Astrocyte (in vitro differentiated cells and primary cell): ENCODE data around the gene SLC6A7. TPM values are rescaled to one million over a fixed set of nuclear protein-coding genes. Genes with fewer than 3 reads are reported as not detected.

Source experiments
- DNase-seq: peaks from one replicate; pipeline ENCODE4 v3.0.0-alpha.2; 2010; ENCODE audit warnings: low read depth
- FAIRE-seq: peaks from 2 replicates; lab custom pipeline; 2011; peaks lifted over from hg19 to GRCh38; lab: Jason Lieb, UNC
- H2AFZ ChIP-seq: 2 replicates; pipeline ENCODE4 v1.6.0; 2012; ENCODE audit warnings: low read depth, low read length, inconsistent platforms
- H3K27ac ChIP-seq: 2 replicates; pipeline ENCODE4 v1.5.1; 2011; ENCODE audit warnings: low read depth, low read length, inconsistent platforms
- H3K27me3 ChIP-seq: 2 replicates; pipeline ENCODE4 v1.6.0; 2011; ENCODE audit warnings: low read length, inconsistent platforms; ENCODE audit not compliant: insufficient read depth
- H3K36me3 ChIP-seq: 2 replicates; pipeline ENCODE4 v1.5.1; 2011; ENCODE audit warnings: low read length, inconsistent platforms; ENCODE audit not compliant: insufficient read depth
- H3K4me1 ChIP-seq: 2 replicates; pipeline ENCODE4 v1.5.1; 2011; ENCODE audit warnings: low read length, inconsistent platforms; ENCODE audit not compliant: insufficient read depth
- H3K4me2 ChIP-seq: 2 replicates; pipeline ENCODE4 v1.6.0; 2012; ENCODE audit warnings: low read length, inconsistent platforms
- H3K4me3 ChIP-seq: 2 replicates; pipeline ENCODE4 v1.5.1; 2011; ENCODE audit warnings: low read depth, mild to moderate bottlenecking, low read length, inconsistent platforms; ENCODE audit not compliant: insufficient read depth
- H3K79me2 ChIP-seq: 2 replicates; pipeline ENCODE4 v1.6.0; 2012; ENCODE audit warnings: mild to moderate bottlenecking, low read length, inconsistent platforms; ENCODE audit not compliant: insufficient read depth
- H3K9ac ChIP-seq: 2 replicates; pipeline ENCODE4 v1.6.0; 2012; ENCODE audit warnings: mild to moderate bottlenecking, low read length, inconsistent platforms
- H3K9me3 ChIP-seq: 2 replicates; pipeline ENCODE4 v1.5.1; 2012; ENCODE audit warnings: low read depth, mild to moderate bottlenecking, low read length, inconsistent platforms; ENCODE audit not compliant: insufficient read depth
- H4K20me1 ChIP-seq: 2 replicates; pipeline ENCODE4 v1.6.0; 2012; ENCODE audit warnings: low read length, inconsistent platforms; ENCODE audit not compliant: insufficient read depth
- H3K27ac Mint-ChIP-seq: one replicate; pipeline ENCODE4 v1.8.0; 2021; ENCODE audit warnings: mild to moderate bottlenecking, mixed read lengths; ENCODE audit not compliant: unreplicated experiment
- H3K27me3 Mint-ChIP-seq: one replicate; pipeline ENCODE4 v1.8.0; 2021; ENCODE audit warnings: low read depth, mixed read lengths; ENCODE audit not compliant: unreplicated experiment
- H3K36me3 Mint-ChIP-seq: one replicate; pipeline ENCODE4 v1.8.0; 2021; ENCODE audit warnings: low read depth, mixed read lengths; ENCODE audit not compliant: unreplicated experiment
- H3K4me1 Mint-ChIP-seq: one replicate; pipeline ENCODE4 v1.8.0; 2021; ENCODE audit warnings: low read depth, mixed read lengths; ENCODE audit not compliant: unreplicated experiment
- H3K4me3 Mint-ChIP-seq: one replicate; pipeline ENCODE4 v1.8.0; 2021; ENCODE audit warnings: mild to moderate bottlenecking, moderate library complexity, mixed read lengths; ENCODE audit not compliant: unreplicated experiment
- H3K9me3 Mint-ChIP-seq: one replicate; pipeline ENCODE4 v1.8.0; 2021; ENCODE audit warnings: mild to moderate bottlenecking, mixed read lengths; ENCODE audit not compliant: unreplicated experiment
- CTCF ChIP-seq: IDR thresholded peaks from 2 replicates; pipeline ENCODE4 v1.5.1; 2011; ENCODE audit warnings: low read depth, mild to moderate bottlenecking, inconsistent platforms, low read length, moderate library complexity; ENCODE audit not compliant: insufficient read depth
- EZH2 ChIP-seq: IDR thresholded peaks from 2 replicates; pipeline ENCODE4 v1.6.1; 2012; ENCODE audit warnings: mild to moderate bottlenecking, low read length, inconsistent platforms; ENCODE audit not compliant: insufficient read depth
- total RNA-seq: library from RNA; stranded (reverse); gene quantifications from 2 replicates; pipeline ENCODE4 v1.2.1, GENCODE V29; 2021

SLC6A7 gene
- total RNA-seq, 1 donor from 2014 or later, result not detected

GRCh38 chr5:150159741-150160179, 30.1 kb upstream of the SLC6A7 start:
- Histone ChIP-seq H3K27me3 (no peaks in the 10 kb centered on the region), H2AFZ (peak overlapping the region; percentile 42), H3K9me3 (no peaks in the 10 kb centered on the region), H3K4me1 (peaks cover 42% of the 10 kb centered on the region), H3K36me3 (no peaks in the 10 kb centered on the region), H3K27ac (peak overlapping the region; percentile 76), H3K9ac (peak overlapping the region; percentile 68), H3K4me3 (no peak overlapping the region), H3K79me2 (peaks cover 9% of the 10 kb centered on the region), H4K20me1 (no peaks in the 10 kb centered on the region), H3K4me2 (peak overlapping the region; percentile 40)
- H3K27me3 Mint-ChIP-seq, result no peaks in the 10 kb centered on the region
- no peak overlapping the region for H3K4me3 Mint-ChIP-seq
- H3K27ac Mint-ChIP-seq, result peak overlapping the region; percentile 47
- no peaks in the 10 kb centered on the region for H3K36me3 Mint-ChIP-seq
- no peaks in the 10 kb centered on the region for H3K9me3 Mint-ChIP-seq
- H3K4me1 Mint-ChIP-seq, result peaks cover 28% of the 10 kb centered on the region
- no peak for FAIRE-seq
- TF ChIP-seq EZH2 (no peak), CTCF (no peak)
- peak; percentile 56 for DNase-seq

- H3K4me1 Mint-ChIP-seq, result peaks cover 25% of the 10 kb centered on the region
- Histone ChIP-seq H4K20me1 (no peaks in the 10 kb centered on the region), H3K4me3 (no peak overlapping the region), H3K79me2 (peaks cover under 1% of the 10 kb centered on the region), H3K9me3 (no peaks in the 10 kb centered on the region), H3K27me3 (no peaks in the 10 kb centered on the region), H3K27ac (peak overlapping the region; percentile 76), H3K36me3 (no peaks in the 10 kb centered on the region), H3K4me1 (peaks cover 34% of the 10 kb centered on the region), H3K4me2 (peak overlapping the region; percentile 40), H3K9ac (peak overlapping the region; percentile 68), H2AFZ (peak overlapping the region; percentile 42)
- peaks cover 8% of the 10 kb centered on the region for H3K27me3 Mint-ChIP-seq
- no peak for DNase-seq
- TF ChIP-seq EZH2 (no peak), CTCF (no peak)
- no peaks in the 10 kb centered on the region for H3K36me3 Mint-ChIP-seq
- FAIRE-seq, result no peak
- no peak overlapping the region for H3K4me3 Mint-ChIP-seq
- H3K9me3 Mint-ChIP-seq, result no peaks in the 10 kb centered on the region
- H3K27ac Mint-ChIP-seq, result no peak overlapping the region
These were observed 29.3 kb upstream of the SLC6A7 start for GRCh38 chr5:150160448-150161081.
